ENCODE data around the gene GET3. TPM values are rescaled to one million over a fixed set of nuclear protein-coding genes. Genes with fewer than 3 reads are reported as not detected.

Gene GET3
- total RNA-seq, 1 donor from 2014 or later = 49.3 TPM

DNA sequence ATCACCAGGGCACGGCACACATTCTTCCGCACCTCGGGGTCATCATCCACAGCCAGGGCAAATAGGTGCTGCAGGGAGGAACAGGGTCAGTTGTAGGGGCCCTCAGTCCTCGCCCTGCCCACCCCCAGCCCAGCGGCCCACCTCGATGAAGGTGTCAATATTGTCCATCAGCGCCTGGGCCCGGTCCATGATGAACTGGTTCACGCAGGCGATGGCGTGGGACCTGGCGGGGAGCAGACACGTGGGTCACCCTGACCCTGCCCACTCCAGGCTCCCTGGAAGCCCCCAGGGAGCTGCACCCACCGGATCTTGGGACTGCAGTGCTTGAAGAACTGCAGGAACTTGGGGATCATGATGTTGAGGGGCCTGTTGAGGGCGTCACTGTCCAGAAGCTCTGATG is 22.2 kb upstream of the GET3 start:
- DNase-seq = no peak
- no peaks in the 10 kb centered on the region for H3K36me3 Mint-ChIP-seq (ENCODE audit: unreplicated experiment)
- H3K4me3 Mint-ChIP-seq (ENCODE audit: unreplicated experiment) = no peak overlapping the region
- H3K27ac Mint-ChIP-seq (ENCODE audit: unreplicated experiment) = no peak overlapping the region
- H3K9me3 Mint-ChIP-seq (ENCODE audit: unreplicated experiment) = peaks cover 5% of the 10 kb centered on the region
- peaks cover 1% of the 10 kb centered on the region for H3K27me3 Mint-ChIP-seq (ENCODE audit: unreplicated experiment)
- TF ChIP-seq, protein P1, sequence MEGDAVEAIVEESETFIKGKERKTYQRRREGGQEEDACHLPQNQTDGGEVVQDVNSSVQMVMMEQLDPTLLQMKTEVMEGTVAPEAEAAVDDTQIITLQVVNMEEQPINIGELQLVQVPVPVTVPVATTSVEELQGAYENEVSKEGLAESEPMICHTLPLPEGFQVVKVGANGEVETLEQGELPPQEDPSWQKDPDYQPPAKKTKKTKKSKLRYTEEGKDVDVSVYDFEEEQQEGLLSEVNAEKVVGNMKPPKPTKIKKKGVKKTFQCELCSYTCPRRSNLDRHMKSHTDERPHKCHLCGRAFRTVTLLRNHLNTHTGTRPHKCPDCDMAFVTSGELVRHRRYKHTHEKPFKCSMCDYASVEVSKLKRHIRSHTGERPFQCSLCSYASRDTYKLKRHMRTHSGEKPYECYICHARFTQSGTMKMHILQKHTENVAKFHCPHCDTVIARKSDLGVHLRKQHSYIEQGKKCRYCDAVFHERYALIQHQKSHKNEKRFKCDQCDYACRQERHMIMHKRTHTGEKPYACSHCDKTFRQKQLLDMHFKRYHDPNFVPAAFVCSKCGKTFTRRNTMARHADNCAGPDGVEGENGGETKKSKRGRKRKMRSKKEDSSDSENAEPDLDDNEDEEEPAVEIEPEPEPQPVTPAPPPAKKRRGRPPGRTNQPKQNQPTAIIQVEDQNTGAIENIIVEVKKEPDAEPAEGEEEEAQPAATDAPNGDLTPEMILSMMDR (IDR thresholded peaks at IDR 0.05; ENCODE audit: partially characterized antibody, unreplicated experiment) = no peak
- no peaks in the 10 kb centered on the region for H3K4me1 Mint-ChIP-seq (ENCODE audit: low read depth, unreplicated experiment)

DNA sequence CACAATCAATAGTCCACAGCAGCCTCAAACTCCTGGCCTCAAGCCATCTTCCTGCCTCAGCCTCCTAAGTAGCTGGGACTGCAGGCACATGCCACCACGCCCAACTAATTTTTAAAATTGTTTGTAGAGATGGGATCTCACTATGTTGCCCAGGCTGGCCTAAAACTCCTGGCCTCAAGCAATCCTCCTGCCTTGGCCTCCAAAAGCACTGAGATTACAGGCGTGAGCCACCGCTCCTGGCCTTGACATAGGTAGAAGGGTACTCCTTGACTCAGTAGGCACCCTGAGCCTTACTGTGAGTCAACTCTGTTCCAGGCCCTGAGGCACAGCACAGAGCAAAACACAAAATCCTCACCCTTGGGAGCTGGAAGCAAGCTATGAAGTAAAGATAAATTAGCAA is 21.4 kb upstream of the GET3 start:
- Mint-ChIP-seq H3K4me3 (ENCODE audit: unreplicated experiment) (no peak overlapping the region), H3K36me3 (ENCODE audit: unreplicated experiment) (no peaks in the 10 kb centered on the region), H3K27me3 (ENCODE audit: unreplicated experiment) (peaks cover 5% of the 10 kb centered on the region), H3K9me3 (ENCODE audit: unreplicated experiment) (peaks cover 8% of the 10 kb centered on the region), H3K4me1 (ENCODE audit: low read depth, unreplicated experiment) (peaks cover 3% of the 10 kb centered on the region), H3K27ac (ENCODE audit: unreplicated experiment) (peak overlapping the region; percentile 28)
- TF ChIP-seq, protein P1 (IDR thresholded peaks at IDR 0.05; ENCODE audit: partially characterized antibody, unreplicated experiment) = no peak
- DNase-seq = no peak

DNA sequence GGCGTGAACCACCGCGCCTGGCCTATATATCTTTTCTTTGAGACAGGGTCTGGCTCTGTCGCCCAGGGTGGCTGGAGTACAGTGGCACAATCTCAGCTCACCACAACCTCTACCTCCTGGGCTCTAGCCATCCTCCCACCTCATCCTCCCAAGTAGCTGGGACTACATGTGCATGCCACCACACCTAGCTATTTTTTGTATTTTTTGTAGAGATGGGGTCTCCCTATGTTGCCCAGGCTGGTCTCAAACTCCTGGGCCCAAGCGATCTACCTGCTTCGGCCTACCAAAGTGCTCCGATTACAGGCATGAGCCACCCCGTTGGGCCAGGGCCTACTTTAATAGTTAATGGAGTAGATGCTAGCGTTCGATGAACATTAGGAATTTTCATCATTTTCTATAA is 17.0 kb upstream of the GET3 start:
- Mint-ChIP-seq H3K27me3 (ENCODE audit: unreplicated experiment) (peaks cover 18% of the 10 kb centered on the region), H3K9me3 (ENCODE audit: unreplicated experiment) (peaks cover 28% of the 10 kb centered on the region), H3K36me3 (ENCODE audit: unreplicated experiment) (no peaks in the 10 kb centered on the region), H3K4me3 (ENCODE audit: unreplicated experiment) (peak overlapping the region; percentile 98), H3K27ac (ENCODE audit: unreplicated experiment) (peak overlapping the region; percentile 97), H3K4me1 (ENCODE audit: low read depth, unreplicated experiment) (peaks cover 6% of the 10 kb centered on the region)
- DNase-seq = no peak
- TF ChIP-seq, protein P1 (IDR thresholded peaks at IDR 0.05; ENCODE audit: partially characterized antibody, unreplicated experiment) = no peak

DNA sequence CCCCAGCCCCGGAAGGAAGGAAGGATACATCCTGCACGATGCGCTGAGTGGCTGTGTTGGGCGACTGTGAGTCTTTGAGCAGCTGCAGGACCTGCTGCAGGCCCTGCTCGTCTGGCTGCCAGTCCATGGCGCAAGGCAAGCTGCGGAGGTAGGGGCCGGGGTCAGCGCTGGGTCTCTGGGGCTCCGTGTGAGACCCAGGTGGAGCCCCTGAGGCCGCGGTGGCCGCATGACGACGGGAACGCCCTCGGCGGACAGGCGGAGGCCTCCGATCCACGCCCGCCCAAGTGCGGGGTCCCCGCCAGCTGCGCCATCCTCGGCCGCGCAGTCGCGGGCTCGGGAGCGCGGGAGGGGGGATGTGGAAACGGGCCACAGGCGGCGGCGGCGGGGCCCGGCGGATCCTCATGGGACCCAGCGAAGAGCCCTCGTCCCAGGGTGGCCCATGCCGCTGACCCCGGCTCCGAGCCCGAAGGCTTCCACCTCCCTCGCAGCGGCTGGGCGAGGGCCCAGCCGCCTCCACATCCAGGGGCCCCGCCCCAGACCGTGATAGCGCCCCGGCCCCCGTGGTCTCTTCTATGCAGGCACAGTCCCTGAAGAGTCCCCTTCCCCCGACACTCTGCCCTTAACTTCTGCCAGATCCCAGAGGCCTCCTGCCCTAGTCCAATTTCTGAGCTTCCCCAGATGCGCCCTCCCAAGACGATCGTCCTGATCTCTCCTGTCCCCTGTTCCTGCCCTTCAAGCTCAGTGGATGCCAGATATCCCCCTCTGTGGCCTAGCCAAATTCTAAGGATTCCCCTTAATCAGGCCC is 16.2 kb upstream of the GET3 start:
- no peaks in the 10 kb centered on the region for H3K36me3 Mint-ChIP-seq (ENCODE audit: unreplicated experiment)
- H3K27me3 Mint-ChIP-seq (ENCODE audit: unreplicated experiment) = peaks cover 18% of the 10 kb centered on the region
- H3K4me3 Mint-ChIP-seq (ENCODE audit: unreplicated experiment) = peak overlapping the region; percentile 98
- DNase-seq = peak; percentile 53
- peak overlapping the region; percentile 97 for H3K27ac Mint-ChIP-seq (ENCODE audit: unreplicated experiment)
- TF ChIP-seq, protein P1 (IDR thresholded peaks at IDR 0.05; ENCODE audit: partially characterized antibody, unreplicated experiment) = no peak
- peaks cover 6% of the 10 kb centered on the region for H3K4me1 Mint-ChIP-seq (ENCODE audit: low read depth, unreplicated experiment)
- H3K9me3 Mint-ChIP-seq (ENCODE audit: unreplicated experiment) = peaks cover 28% of the 10 kb centered on the region
